Neural cell (in vitro differentiated cells): ENCODE results near the gene SDF4. TPM values are rescaled to one million over a fixed set of nuclear protein-coding genes. Genes with fewer than 3 reads are reported as not detected.

Source experiments
- H2AFZ ChIP-seq: fragments of 200-600, 300-800 bp; sonication (generic), shearing (Covaris generic); 2 replicates; pipeline ENCODE4 v1.6.0; 2014; ENCODE audit warnings: low read depth, mild to moderate bottlenecking, antibody characterized with exemption, low read length, moderate library complexity
- H3F3A ChIP-seq: fragments of 200-600 bp; shearing (Covaris generic); 2 replicates; pipeline ENCODE4 v1.6.1; 2016; ENCODE audit warnings: mild to moderate bottlenecking, moderate library complexity, mixed read lengths, antibody characterized with exemption, low read length; ENCODE audit not compliant: insufficient read depth, poor library complexity, severe bottlenecking
- H3K27ac ChIP-seq: fragments of 200-600, 300-800 bp; sonication (generic), shearing (Covaris generic); 2 replicates; pipeline ENCODE4 v1.5.1; 2014; ENCODE audit warnings: mild to moderate bottlenecking, low read length, moderate library complexity
- H3K27me3 ChIP-seq: fragments of 300-800, 200-600 bp; sonication (generic), shearing (Covaris generic); 2 replicates; pipeline ENCODE4 v1.6.0; 2014; ENCODE audit warnings: mild to moderate bottlenecking, low read depth, low read length, moderate library complexity; ENCODE audit not compliant: insufficient read depth
- H3K36me3 ChIP-seq: fragments of 300-800, 200-600 bp; sonication (generic), shearing (Covaris generic); 2 replicates; pipeline ENCODE4 v1.5.1; 2014; ENCODE audit warnings: mild to moderate bottlenecking, antibody characterized with exemption, low read length, moderate library complexity; ENCODE audit not compliant: insufficient read depth
- H3K4me2 ChIP-seq: fragments of 300-800, 200-600 bp; sonication (generic), shearing (Covaris generic); 2 replicates; pipeline ENCODE4 v1.6.0; 2014; ENCODE audit warnings: mild to moderate bottlenecking, low read length
- H3K4me3 ChIP-seq: fragments of 300-800, 200-600 bp; sonication (generic), shearing (Covaris generic); 2 replicates; pipeline ENCODE4 v1.5.1; 2014; ENCODE audit warnings: mild to moderate bottlenecking, low read length, moderate library complexity
- H3K79me2 ChIP-seq: fragments of 200-600 bp; shearing (Covaris generic); replicated peaks from 2 replicates; pipeline ENCODE4 v1.6.0; 2014; ENCODE audit warnings: mild to moderate bottlenecking, low read length, moderate library complexity; ENCODE audit not compliant: insufficient read depth
- H3K9ac ChIP-seq: fragments of 300-800, 200-600 bp; sonication (generic), shearing (Covaris generic); 2 replicates; pipeline ENCODE4 v1.6.1; 2016; ENCODE audit warnings: mild to moderate bottlenecking, low read length, mixed read lengths
- H3K9me2 ChIP-seq: fragments of 200-600 bp; shearing (Covaris generic); 2 replicates; pipeline ENCODE4 v1.6.1; 2016; ENCODE audit warnings: mild to moderate bottlenecking, low read length, mixed read lengths; ENCODE audit not compliant: insufficient read depth
- H3K9me3 ChIP-seq: fragments of 200-600, 300-800 bp; sonication (generic), shearing (Covaris generic); 2 replicates; pipeline ENCODE4 v1.6.1; 2016; ENCODE audit warnings: mild to moderate bottlenecking, mixed run types, low read length, moderate library complexity, mixed read lengths
- H4K20me1 ChIP-seq: fragments of 200-600 bp; shearing (Covaris generic); 2 replicates; pipeline ENCODE4 v1.6.1; 2016; ENCODE audit warnings: mild to moderate bottlenecking, mixed run types; ENCODE audit not compliant: insufficient read depth
- CTCF ChIP-seq: fragments of 450-650 bp; IDR thresholded peaks from 2 replicates; pipeline ENCODE4 v1.5.1; 2014; ENCODE audit warnings: antibody characterized with exemption, mild to moderate bottlenecking, moderate library complexity; ENCODE audit not compliant: poor library complexity, severe bottlenecking
- EP300 ChIP-seq: fragments of 450-650 bp; conservative IDR thresholded peaks from 2 replicates; pipeline ENCODE4 v1.6.1; 2014; ENCODE audit warnings: antibody characterized with exemption, mild to moderate bottlenecking, moderate library complexity; ENCODE audit not compliant: poor library complexity, severe bottlenecking
- EZH2 ChIP-seq: fragments of 200-600, 300-800 bp; shearing (Covaris generic), sonication (generic); IDR thresholded peaks from 2 replicates; pipeline ENCODE4 v1.6.1; 2014; ENCODE audit warnings: antibody characterized with exemption, low read length, borderline replicate concordance, mild to moderate bottlenecking; ENCODE audit not compliant: insufficient read depth, poor library complexity, severe bottlenecking
- MXI1 ChIP-seq: fragments of 450-650 bp; conservative IDR thresholded peaks from 2 replicates; pipeline ENCODE4 v1.6.1; 2014; ENCODE audit warnings: antibody characterized with exemption, mild to moderate bottlenecking; ENCODE audit not compliant: poor library complexity, severe bottlenecking
- POLR2AphosphoS5 ChIP-seq: IDR thresholded peaks from 2 replicates; pipeline ENCODE4 v1.6.1; 2012
- RAD21 ChIP-seq: fragments of 450-650 bp; conservative IDR thresholded peaks from 2 replicates; pipeline ENCODE4 v1.6.1; 2014; ENCODE audit warnings: antibody characterized with exemption, mild to moderate bottlenecking, moderate library complexity
- REST ChIP-seq: IDR thresholded peaks from 2 replicates; pipeline ENCODE4 v1.6.1; 2012; ENCODE audit warnings: borderline replicate concordance
- SMC3 ChIP-seq: fragments of 450-650 bp; conservative IDR thresholded peaks from 2 replicates; pipeline ENCODE4 v1.6.1; 2014; ENCODE audit warnings: antibody characterized with exemption, mild to moderate bottlenecking, moderate library complexity; ENCODE audit not compliant: poor library complexity
- TAF1 ChIP-seq: IDR thresholded peaks from 2 replicates; pipeline ENCODE4 v1.6.1; 2012; ENCODE audit warnings: low read depth
- polyA plus RNA-seq: library from polyadenylated mRNA; depleted of rRNA; stranded (reverse); fragments of >200 nt; gene quantifications from 2 replicates; pipeline ENCODE4 v1.2.3, GENCODE V29; 2014

SDF4 gene
- polyA plus RNA-seq, 1 donor from 2014 or later = 91.2 TPM

- TF ChIP-seq MXI1 = no peak
Measured at GRCh38 chr1:1220197-1220596, 11.6 kb downstream of the SDF4 start (continued).

GRCh38 chr1:1219341-1219740, 12.5 kb downstream of the SDF4 start:
- Histone ChIP-seq H3K79me2 (no peaks in the 10 kb centered on the region), H3K36me3 (no peaks in the 10 kb centered on the region), H3K27me3 (no peaks in the 10 kb centered on the region), H3K4me2 (no peak overlapping the region), H3K9me2 (no peaks in the 10 kb centered on the region), H3K27ac (no peak overlapping the region), H3K4me3 (no peak overlapping the region), H3K9me3 (no peaks in the 10 kb centered on the region), H3F3A (no peaks in the 10 kb centered on the region), H3K9ac (no peak overlapping the region), H2AFZ (no peak overlapping the region), H4K20me1 (no peaks in the 10 kb centered on the region)
- TF ChIP-seq MXI1 = no peak
- TF ChIP-seq EZH2 = no peak
- no peak for TF ChIP-seq RAD21
- TF ChIP-seq CTCF = no peak
- TF ChIP-seq EP300 = no peak
- no peak for TF ChIP-seq REST
- no peak for TF ChIP-seq POLR2AphosphoS5
- TF ChIP-seq SMC3 = no peak
- TF ChIP-seq TAF1 = no peak

- Histone ChIP-seq H3K4me3 (no peak overlapping the region), H3K27ac (no peak overlapping the region)
- TF ChIP-seq CTCF (no peak), EZH2 (no peak), SMC3 (no peak)
Measured at GRCh38 chr1:1218524-1219200, 13.1 kb downstream of the SDF4 start.

More at GRCh38 chr1:1218524-1219200, 13.1 kb downstream of the SDF4 start:
- Histone ChIP-seq H3K36me3 (no peaks in the 10 kb centered on the region), H3K9me2 (no peaks in the 10 kb centered on the region), H3K79me2 (no peaks in the 10 kb centered on the region), H4K20me1 (no peaks in the 10 kb centered on the region), H3K9ac (no peak overlapping the region), H3K4me2 (no peak overlapping the region), H2AFZ (no peak overlapping the region), H3F3A (no peaks in the 10 kb centered on the region), H3K27me3 (no peaks in the 10 kb centered on the region), H3K9me3 (no peaks in the 10 kb centered on the region)
